Endometrium (tissue), 2 donors: ENCODE measurements around the gene SWT1.
"Not testable (repeated sequence)": the region's sequence is repeated elsewhere in the genome, so short reads cannot be mapped to it uniquely, and the experiment has no call there.

Experiments
- FAIRE-seq: peaks from 2 replicates; lab custom pipeline; 2012; peaks lifted over from hg19 to GRCh38; lab: Jason Lieb, UNC
- donor health status: control.
- donor health status: control.

SWT1 gene

DNA sequence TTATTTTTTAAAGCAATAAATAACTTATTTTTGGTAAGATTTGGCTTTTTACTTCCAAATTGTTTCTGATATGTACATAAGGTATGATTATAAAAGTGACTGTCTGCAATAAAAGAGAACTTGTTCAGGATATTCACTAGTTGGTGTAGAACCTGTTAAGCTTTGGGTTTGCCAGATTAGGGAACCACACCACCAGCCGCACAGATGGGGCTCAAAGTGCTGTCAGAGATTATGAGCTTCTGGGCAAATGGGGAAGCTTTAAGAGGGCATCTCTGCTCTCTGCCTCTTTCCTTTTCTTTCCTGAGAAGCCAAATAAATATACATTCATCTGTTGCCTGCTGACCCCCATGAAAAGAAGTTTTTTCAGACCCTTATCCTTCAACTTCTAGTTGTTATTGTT, 134.7 kb downstream of the SWT1 start:
- no peak for FAIRE-seq

GRCh38 chr1:185292237-185292636, 135.3 kb downstream of the SWT1 start:
- peak; percentile 79 for FAIRE-seq

DNA sequence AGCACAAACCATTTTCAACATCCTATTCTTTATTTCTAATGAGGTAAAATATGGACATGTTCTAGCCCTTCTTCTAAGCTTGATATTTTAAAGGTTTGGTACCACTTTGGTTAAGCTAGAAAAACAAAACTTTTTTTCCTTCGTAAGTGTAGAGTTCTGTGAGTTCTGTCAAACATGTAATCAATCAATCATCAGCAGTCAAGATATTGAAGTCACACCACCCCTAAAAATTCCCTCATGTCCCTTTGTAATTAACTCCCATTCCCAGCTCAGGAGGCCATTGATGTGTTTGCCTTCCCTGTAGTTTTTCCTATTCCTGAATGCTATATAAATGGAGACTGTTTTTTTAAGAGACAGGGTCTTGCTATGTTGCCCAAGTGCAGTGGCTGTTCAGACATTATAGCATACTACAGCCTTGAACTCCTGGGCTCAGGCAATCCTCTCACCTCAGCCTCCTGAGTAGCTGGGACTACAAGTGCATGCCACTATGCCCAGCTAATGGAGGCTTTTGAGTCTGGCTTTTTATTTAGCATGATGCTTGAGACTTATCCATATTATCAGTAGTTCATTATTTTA, 137.1 kb downstream of the SWT1 start:
- FAIRE-seq: no peak

- no peak for FAIRE-seq
Observed at GRCh38 chr1:185295091-185295490, 138.1 kb downstream of the SWT1 start.

- FAIRE-seq: no peak
Observed at GRCh38 chr1:185297982-185298381, 141.0 kb downstream of the SWT1 start.

DNA sequence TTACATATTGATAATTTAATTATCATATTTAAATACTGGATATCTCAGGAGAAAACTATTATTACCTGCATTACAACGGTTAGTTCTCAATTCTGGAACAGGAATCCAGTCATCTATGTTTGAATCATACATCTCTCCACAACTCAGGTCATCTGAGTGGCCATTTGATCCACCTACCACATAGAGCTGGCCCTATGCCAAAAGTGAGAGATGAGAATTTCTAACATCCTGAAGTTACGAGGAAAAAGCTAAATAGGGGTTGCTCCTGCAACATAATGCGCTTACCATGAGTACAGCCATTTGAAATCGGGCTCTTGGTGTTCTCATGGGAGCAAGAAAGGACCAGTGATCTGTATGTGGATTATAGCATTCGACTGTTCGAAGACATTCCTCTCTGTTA, 143.2 kb downstream of the SWT1 start:
- no peak for FAIRE-seq

DNA sequence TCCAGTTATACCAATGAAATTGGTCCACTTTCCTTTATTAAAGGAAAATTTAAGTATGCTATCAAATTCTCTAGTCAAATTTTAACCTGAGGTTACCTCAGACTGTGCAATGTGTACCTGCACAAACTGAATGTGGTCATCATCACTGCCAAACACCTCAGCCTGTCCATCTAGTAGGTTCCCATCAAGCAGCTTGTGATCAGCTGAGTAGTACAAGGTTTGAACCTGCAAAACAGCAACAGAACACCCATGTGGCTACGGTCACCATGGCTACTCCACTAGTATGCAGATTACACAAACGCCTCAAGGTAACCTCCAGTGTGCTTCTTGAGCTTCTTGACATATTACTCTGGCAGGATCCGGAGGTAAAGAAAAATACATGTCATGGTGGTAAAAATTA, 148.5 kb downstream of the SWT1 start:
- no peak for FAIRE-seq

GRCh38 chr1:185308126-185308525, 151.2 kb downstream of the SWT1 start:
- FAIRE-seq: no peak

- no peak for FAIRE-seq
Observed at GRCh38 chr1:185309566-185309965, 152.6 kb downstream of the SWT1 start.

DNA sequence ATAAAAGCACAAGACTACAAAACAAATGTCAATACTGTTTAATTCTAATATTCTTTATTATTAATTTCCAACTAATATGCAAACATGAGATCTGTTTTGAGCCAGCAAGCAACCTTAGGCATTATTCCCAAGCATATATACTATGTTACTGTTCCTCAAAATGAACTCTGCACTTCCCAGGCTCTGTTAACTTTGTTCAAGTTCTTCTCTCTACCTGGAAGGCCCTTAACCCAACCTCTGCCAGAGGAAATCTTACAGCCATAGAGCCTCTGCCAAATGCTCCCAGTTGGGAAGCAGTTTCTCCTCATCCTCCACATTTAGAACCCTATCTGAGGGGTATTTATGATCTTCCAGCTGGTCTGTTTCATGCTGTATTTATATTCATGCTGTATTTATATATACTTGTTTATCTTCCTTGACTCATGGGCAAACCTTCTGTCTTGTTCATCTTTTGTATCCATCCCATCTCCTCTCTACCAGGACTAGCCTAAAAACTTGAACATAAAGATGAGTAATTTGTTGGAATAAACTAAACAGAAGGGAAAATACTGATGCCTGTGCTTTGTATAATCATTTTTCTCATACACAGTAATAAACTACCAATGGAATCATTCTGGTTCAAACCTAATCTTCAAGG, 154.7 kb downstream of the SWT1 start:
- no peak for FAIRE-seq

DNA sequence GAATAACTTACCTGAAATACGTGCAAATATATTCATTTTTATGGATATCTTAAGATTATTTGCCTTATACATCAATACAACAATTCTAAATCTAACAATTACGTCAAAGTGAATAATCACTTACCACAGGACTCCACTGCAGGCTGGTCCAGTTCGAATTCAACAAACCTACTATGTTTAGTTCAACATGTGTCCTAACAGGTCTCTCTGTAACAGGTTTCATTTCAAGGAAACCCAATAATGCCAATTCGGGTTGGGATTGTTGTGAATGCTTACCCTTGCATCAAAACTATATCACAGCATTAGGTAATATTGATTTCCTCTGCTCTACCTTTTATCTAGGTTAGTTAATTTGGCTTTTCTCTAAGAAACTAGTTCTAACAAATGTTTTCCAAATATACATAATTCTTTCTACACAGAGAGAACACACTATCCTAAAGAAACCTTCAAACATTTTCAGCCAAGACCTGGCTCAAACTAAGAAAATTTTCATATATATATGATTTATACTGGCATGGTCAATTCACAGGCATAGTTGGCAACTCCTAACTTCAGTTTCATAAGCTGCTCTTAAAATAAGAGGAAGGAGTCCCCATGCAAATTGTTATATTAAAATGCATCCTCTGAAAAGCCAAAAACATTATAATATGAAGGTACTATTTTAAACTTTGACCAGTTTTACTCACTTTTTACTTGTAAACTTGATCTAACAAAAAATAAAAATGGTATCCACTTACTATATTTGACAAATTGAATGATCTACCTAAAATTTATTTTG, 155.6 kb downstream of the SWT1 start:
- FAIRE-seq: no peak

GRCh38 chr1:185314411-185314810, 157.4 kb downstream of the SWT1 start:
- FAIRE-seq: no peak

DNA sequence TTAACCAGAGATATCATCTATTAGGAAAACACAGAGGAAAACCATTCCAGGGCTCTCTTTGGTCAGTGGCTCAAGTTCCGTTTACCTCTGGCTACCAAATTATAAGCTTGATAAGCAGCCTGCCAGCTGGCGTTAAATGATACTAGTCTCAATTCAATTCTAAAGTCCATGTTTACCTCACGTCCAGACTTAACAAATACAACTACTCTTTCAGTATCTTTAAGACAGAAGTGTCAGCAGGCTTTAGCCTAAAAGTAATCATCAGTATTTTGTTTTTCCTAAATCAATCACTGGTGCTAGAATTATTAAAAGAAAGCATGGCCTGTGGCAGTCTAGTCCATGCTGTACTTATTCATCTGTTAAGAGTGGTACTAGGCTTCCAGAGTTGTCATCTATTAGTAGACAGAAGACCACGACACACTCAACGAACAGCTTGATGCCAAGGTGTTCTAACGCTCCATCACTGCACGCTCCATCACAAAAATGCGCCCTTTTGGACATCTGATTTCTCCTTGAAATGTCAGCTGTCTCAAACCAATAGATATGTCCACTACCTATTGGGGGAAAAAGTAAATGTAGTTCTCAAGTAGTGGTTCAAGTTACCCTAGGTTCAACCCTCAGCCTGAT, 158.6 kb downstream of the SWT1 start:
- FAIRE-seq: no peak

- FAIRE-seq: no peak
Observed at GRCh38 chr1:185316163-185317033, 159.4 kb downstream of the SWT1 start.

DNA sequence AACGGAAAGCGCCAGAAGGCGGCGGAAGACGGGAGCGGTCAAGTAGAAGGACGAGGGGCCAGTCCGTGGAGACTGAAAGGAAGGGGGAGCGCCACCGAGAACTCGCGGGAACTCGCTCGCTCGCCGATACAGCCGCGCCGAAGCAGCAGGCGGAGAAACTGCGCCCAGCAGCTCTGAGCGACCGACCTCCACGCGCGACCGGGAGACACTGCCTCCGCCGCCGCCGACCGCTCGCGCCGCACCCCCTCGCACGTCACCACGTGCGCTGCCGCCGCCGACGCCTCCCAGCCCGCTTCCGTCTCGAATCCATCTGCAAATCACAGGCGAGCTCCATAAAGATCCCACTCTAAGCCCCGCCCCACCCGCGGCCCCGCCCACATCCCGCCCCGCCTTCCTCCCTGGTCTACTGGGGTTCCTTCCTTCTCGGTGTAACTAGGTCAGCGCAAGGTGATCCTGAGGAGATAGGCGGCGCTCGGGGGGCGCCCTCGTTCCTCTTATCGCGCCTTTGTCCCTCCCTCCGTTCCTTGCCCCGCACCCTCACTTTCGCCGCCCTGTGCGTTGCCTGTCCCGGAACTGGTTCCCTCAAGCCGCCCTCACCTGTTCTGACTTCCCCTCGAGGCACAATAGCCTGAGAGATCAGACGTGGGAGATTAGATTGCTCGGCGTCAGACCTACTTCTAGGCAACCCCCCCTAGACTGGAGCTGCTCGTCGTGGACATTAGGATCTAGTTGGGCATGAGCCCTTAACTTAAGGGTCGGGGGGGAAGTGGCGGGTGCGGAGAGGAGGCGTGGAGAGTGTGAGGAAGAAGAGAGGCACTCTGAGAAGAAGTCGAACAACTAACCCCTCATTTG, 160.3 kb downstream of the SWT1 start, which contains the start of gene IVNS1ABP:
TSS of gene IVNS1ABP (minus strand) at position 210 of the 852 bp plus-strand sequence. CDS start 7,750 bp downstream, outside the sequence.
- no peak for FAIRE-seq

- FAIRE-seq: no peak
Observed at GRCh38 chr1:185317886-185318310, 160.9 kb downstream of the SWT1 start.

DNA sequence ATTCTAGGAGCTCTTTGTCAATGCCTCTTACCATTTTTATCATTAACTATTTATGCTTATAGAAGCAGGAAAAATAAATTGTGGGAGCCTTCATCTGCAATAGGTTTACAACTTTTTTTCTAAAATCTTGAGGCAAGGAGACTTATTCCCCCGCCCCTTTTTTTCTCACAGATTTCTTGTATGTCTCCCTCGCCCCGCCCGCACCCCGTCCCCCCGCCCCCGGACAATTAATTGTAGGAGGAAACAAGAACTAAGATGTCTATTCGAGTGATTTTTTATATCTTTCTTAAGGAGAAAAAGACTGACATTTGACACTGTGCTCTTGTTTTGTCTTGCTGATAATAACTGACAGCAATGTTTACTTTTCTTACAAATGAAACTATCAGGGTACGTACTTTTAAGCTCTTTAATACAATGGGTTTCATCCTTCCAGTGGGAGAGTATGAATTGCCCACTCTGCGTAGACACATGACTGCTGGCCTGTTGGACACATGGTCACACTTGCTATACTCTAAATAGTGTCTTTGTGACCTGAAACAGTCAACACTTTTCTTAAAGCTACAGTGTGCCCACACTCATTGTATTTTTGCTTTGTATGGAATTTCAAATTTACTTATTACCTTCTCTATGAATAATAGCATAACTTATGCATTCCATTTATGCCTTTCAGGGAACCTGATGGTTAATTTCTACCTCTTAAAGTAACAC, 161.6 kb downstream of the SWT1 start:
- FAIRE-seq: no peak

- FAIRE-seq: no peak
Observed at GRCh38 chr1:185319139-185319475, 162.1 kb downstream of the SWT1 start.

DNA sequence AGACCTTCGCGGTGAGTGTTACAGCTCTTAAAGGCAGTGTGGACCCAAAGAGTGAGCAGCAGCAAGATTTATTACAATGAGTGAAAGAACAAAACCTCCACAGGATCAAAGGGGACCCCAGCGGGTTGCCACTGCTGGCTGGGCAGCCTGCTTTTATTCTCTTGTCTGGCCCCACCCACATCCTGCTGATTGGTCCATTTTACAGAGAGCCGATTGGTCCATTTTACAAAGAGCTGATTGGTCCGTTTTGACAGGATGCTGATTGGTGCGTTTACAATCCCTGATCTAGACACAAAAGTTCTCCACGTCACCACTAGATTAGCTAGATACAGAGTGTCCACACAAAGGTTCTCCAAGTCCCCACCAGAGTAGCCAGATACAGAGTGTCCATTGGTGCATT, 164.1 kb downstream of the SWT1 start:
- FAIRE-seq: not testable (repeated sequence)

GRCh38 chr1:185321653-185322221, 164.8 kb downstream of the SWT1 start:
- not testable (repeated sequence) for FAIRE-seq
